SW 1271 (cell line): ENCODE measurements around the gene ITIH2.
"Not testable (repeated sequence)": the region's sequence is repeated elsewhere in the genome, so short reads cannot be mapped to it uniquely, and the experiment has no call there.

ENCODE experiments used
- DNase-seq, 2 experiments: peaks; one replicate each; lab custom pipeline; 2025; lab: John Stamatoyannopoulos, UW

The ITIH2 gene

GRCh38 chr10:7693194-7693593 is 9.9 kb upstream of the ITIH2 start:
- DNase-seq: not testable (repeated sequence)

- DNase-seq: no peak
Observed at GRCh38 chr10:7696545-7696944, 6.6 kb upstream of the ITIH2 start.

GRCh38 chr10:7697426-7697825 is 5.7 kb upstream of the ITIH2 start:
- no peak for DNase-seq

- no peak for DNase-seq
Observed at GRCh38 chr10:7700577-7701125, 2.5 kb upstream of the ITIH2 start.

- DNase-seq: no peak
Observed at GRCh38 chr10:7701158-7701742, 1.9 kb upstream of the ITIH2 start.

- no peak for DNase-seq
Observed at GRCh38 chr10:7702288-7702812, 766 bp upstream of the ITIH2 start.

GRCh38 chr10:7704071-7705016 is 1.2 kb downstream of the ITIH2 start:
- DNase-seq: no peak

GRCh38 chr10:7705341-7705740 is 2.2 kb downstream of the ITIH2 start:
- DNase-seq: no peak

GRCh38 chr10:7706534-7707073 is 3.5 kb downstream of the ITIH2 start:
- no peak for DNase-seq

GRCh38 chr10:7707102-7707501 is 4.0 kb downstream of the ITIH2 start:
- DNase-seq: no peak

GRCh38 chr10:7707858-7708622 is 4.9 kb downstream of the ITIH2 start:
- no peak for DNase-seq

- no peak for DNase-seq
Observed at GRCh38 chr10:7708832-7709231, 5.7 kb downstream of the ITIH2 start.

- no peak for DNase-seq
Observed at GRCh38 chr10:7710446-7710845, 7.3 kb downstream of the ITIH2 start.

- not testable (repeated sequence) for DNase-seq
Observed at GRCh38 chr10:7711075-7711474, 8.0 kb downstream of the ITIH2 start.

GRCh38 chr10:7715515-7715914 is 12.4 kb downstream of the ITIH2 start:
- DNase-seq: no peak

GRCh38 chr10:7717767-7718166 is 14.7 kb downstream of the ITIH2 start:
- no peak for DNase-seq

GRCh38 chr10:7718685-7719084 is 15.6 kb downstream of the ITIH2 start:
- no peak for DNase-seq

- DNase-seq: no peak
Observed at GRCh38 chr10:7720478-7720877, 17.4 kb downstream of the ITIH2 start.

- no peak for DNase-seq
Observed at GRCh38 chr10:7722927-7723529, 19.9 kb downstream of the ITIH2 start.

GRCh38 chr10:7734821-7735220 is 31.7 kb downstream of the ITIH2 start:
- DNase-seq: no peak
